OCI-LY7 (cell line): Measurements from ENCODE around the gene SYNPO. TPM values are rescaled to one million over a fixed set of nuclear protein-coding genes. Genes with fewer than 3 reads are reported as not detected.

Source experiments
- BruUV-seq: library from RNA; stranded (reverse); fragments of 400-500 nt; replicated peaks from 2 replicates; lab custom pipeline; 2021; lab: Mats Ljungman, UMichigan
- CTCF ChIA-PET: fragments of 300-600 bp; sonication (Branson Sonifier 250); formaldehyde crosslinking; loops from one replicate; lab custom pipeline; 2022; ENCODE audit warnings: antibody characterized with exemption; ENCODE audit not compliant: unreplicated experiment; lab: Charles Lee
- POLR2A ChIA-PET: fragments of 300-600 bp; sonication (Branson Sonifier 250); formaldehyde crosslinking; loops from one replicate; lab custom pipeline; 2022; ENCODE audit warnings: antibody characterized with exemption; lab: Charles Lee
- DNase-seq: peaks from one replicate; pipeline ENCODE4 v3.0.0-alpha.2; 2015; ENCODE audit warnings: low spot score
- H2AFZ ChIP-seq: fragments of 200-600 bp; sonication (generic), shearing (Covaris generic); 2 replicates; pipeline ENCODE4 v1.6.1; 2014; ENCODE audit warnings: mild to moderate bottlenecking, antibody characterized with exemption, low read length, moderate library complexity
- H3K27ac ChIP-seq: fragments of 200-600 bp; sonication (generic); 2 replicates; pipeline ENCODE4 v1.5.1; 2014; ENCODE audit warnings: mixed run types, low read depth, mild to moderate bottlenecking, moderate library complexity, low read length, inconsistent platforms; ENCODE audit not compliant: poor library complexity, severe bottlenecking
- H3K36me3 ChIP-seq: fragments of 200-600 bp; sonication (generic); 2 replicates; pipeline ENCODE4 v1.6.1; 2014; ENCODE audit warnings: mild to moderate bottlenecking, antibody characterized with exemption, low read length, moderate library complexity, mixed read lengths; ENCODE audit not compliant: insufficient read depth
- H3K4me1 ChIP-seq: fragments of 200-600 bp; sonication (generic); 2 replicates; pipeline ENCODE4 v1.5.1; 2014; ENCODE audit warnings: mild to moderate bottlenecking, low read length; ENCODE audit not compliant: insufficient read depth, poor library complexity, severe bottlenecking
- H3K4me2 ChIP-seq: fragments of 200-600 bp; sonication (generic); 2 replicates; pipeline ENCODE4 v1.6.1; 2014; ENCODE audit warnings: mild to moderate bottlenecking, low read length
- H3K4me3 ChIP-seq: fragments of 200-600 bp; sonication (generic); 2 replicates; pipeline ENCODE4 v1.5.1; 2014; ENCODE audit warnings: mild to moderate bottlenecking, low read depth, low read length; ENCODE audit not compliant: poor library complexity, severe bottlenecking
- H3K79me2 ChIP-seq: fragments of 200-600 bp; sonication (generic); 2 replicates; pipeline ENCODE4 v1.6.1; 2016; ENCODE audit warnings: low read depth, mild to moderate bottlenecking, low read length, moderate library complexity, mixed read lengths; ENCODE audit not compliant: insufficient read depth
- H3K9me2 ChIP-seq: fragments of 200-600 bp; sonication (generic); 2 replicates; pipeline ENCODE4 v1.6.1; 2016; ENCODE audit warnings: mild to moderate bottlenecking, low read length, mixed read lengths; ENCODE audit not compliant: insufficient read depth
- H3K9me3 ChIP-seq: fragments of 200-600 bp; sonication (generic); 2 replicates; pipeline ENCODE4 v1.6.1; 2014; ENCODE audit warnings: mild to moderate bottlenecking, mixed run types, low read length, mixed read lengths
- H4K20me1 ChIP-seq: fragments of 200-600 bp; sonication (generic); 2 replicates; pipeline ENCODE4 v1.6.1; 2014; ENCODE audit warnings: mild to moderate bottlenecking, antibody characterized with exemption, low read length, moderate library complexity, mixed read lengths; ENCODE audit not compliant: insufficient read depth
- EZH2phosphoT487 ChIP-seq: fragments of 200-600 bp; sonication (generic); IDR thresholded peaks from 2 replicates; pipeline ENCODE4 v1.6.1; 2018; ENCODE audit warnings: low read depth, borderline replicate concordance, mild to moderate bottlenecking, mixed run types, antibody characterized with exemption, low read length, moderate library complexity, mixed read lengths
- intact Hi-C: fragments of 100-400 bp; cut with micrococcal nuclease; formaldehyde crosslinking; loops from one replicate; pipeline ENCODE4 v1.10.0; 2022; ENCODE audit not compliant: unreplicated experiment
- total RNA-seq, 2 experiments: library from RNA; depleted of rRNA in 1 of 2; stranded (reverse); fragments of >200 nt in 1 of 2; shearing (Covaris generic) in 1 of 2; gene quantifications; 2 replicates each; pipeline ENCODE4 v1.2.3, GENCODE V29; 2014 to 2022
- TF ChIP-seq, protein P1 (sequence below): fragments of 200-600 bp; sonication (generic); conservative IDR thresholded peaks from 2 replicates; pipeline ENCODE4 v1.5.1; 2014; ENCODE audit warnings: mild to moderate bottlenecking, antibody characterized with exemption, low read length, moderate library complexity, mixed read lengths

Gene SYNPO
- total RNA-seq, 2 experiments from 2014 or later, result 0.08 TPM; not detected in 1

DNA sequence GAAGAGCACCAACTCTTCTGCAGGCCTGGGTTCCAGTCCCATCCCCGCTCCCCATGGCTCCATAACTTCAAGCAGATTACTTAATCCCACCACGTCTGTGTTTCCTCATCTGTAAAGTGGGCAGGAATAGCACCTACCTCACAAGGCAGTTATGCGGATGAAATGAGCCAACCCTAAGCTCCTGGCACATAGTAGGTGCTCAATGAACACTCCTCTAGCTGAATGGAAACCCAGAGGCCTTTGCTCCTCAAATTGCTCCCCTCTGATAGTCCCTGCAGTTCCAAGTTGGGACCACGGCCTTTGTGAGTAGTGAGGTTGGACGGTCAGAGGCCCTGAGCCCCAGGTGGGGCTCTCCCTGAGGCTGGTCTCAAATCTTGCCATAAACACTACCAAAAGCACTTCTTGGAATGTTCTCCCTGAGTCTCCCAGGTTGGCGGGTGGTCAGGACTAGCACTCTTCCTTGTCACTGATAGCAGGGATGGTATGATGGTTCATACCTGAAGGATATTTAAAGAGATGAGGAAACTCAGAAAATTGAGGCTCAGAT is 35.5 kb upstream of the SYNPO start:
- no peaks in the 10 kb centered on the region for H3K4me1 ChIP-seq
- H2AFZ ChIP-seq, result no peak overlapping the region
- no peak overlapping the region for H3K4me2 ChIP-seq
- H3K36me3 ChIP-seq, result no peaks in the 10 kb centered on the region
- no peak overlapping the region for H3K4me3 ChIP-seq
- H3K9me3 ChIP-seq, result no peaks in the 10 kb centered on the region
- intact Hi-C loops, result no loop called here
- no peaks in the 10 kb centered on the region for H4K20me1 ChIP-seq
- no peaks in the 10 kb centered on the region for H3K9me2 ChIP-seq
- ChIA-PET POLR2A (interaction anchor here (0.6 kb wide), 1 partner anchor 74 kb away, joined by 3 read pairs; no protein-coding TSS in a partner anchor), CTCF (no interaction called here)
- no peak overlapping the region for H3K27ac ChIP-seq
- no peaks in the 10 kb centered on the region for H3K79me2 ChIP-seq
- no peak for DNase-seq
- TF ChIP-seq, protein P1, sequence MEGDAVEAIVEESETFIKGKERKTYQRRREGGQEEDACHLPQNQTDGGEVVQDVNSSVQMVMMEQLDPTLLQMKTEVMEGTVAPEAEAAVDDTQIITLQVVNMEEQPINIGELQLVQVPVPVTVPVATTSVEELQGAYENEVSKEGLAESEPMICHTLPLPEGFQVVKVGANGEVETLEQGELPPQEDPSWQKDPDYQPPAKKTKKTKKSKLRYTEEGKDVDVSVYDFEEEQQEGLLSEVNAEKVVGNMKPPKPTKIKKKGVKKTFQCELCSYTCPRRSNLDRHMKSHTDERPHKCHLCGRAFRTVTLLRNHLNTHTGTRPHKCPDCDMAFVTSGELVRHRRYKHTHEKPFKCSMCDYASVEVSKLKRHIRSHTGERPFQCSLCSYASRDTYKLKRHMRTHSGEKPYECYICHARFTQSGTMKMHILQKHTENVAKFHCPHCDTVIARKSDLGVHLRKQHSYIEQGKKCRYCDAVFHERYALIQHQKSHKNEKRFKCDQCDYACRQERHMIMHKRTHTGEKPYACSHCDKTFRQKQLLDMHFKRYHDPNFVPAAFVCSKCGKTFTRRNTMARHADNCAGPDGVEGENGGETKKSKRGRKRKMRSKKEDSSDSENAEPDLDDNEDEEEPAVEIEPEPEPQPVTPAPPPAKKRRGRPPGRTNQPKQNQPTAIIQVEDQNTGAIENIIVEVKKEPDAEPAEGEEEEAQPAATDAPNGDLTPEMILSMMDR, result no peak
- no peak for TF ChIP-seq EZH2phosphoT487
- no TSS peak for BruUV-seq

DNA sequence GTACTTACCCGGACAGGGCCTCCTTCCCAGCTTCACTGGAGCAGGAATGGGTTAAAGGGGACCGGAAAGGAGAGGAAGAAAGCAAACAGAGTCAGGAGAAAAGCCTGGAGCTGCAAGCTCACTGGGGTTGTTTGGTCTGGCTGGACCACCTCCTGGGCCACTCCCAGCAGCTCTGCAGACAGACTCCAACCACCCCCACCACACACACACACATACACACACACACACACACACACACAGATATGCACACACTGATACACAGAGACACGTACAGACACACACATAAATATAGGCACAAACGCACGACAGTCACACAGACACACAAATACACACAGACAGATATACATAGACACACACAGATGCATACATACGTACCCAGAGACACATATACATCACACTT is 34.9 kb upstream of the SYNPO start:
- Histone ChIP-seq H3K79me2 (no peaks in the 10 kb centered on the region), H3K4me3 (no peak overlapping the region), H3K4me2 (no peak overlapping the region), H3K27ac (no peak overlapping the region), H3K4me1 (no peaks in the 10 kb centered on the region), H4K20me1 (no peaks in the 10 kb centered on the region), H3K9me3 (no peaks in the 10 kb centered on the region), H3K36me3 (no peaks in the 10 kb centered on the region), H3K9me2 (no peaks in the 10 kb centered on the region), H2AFZ (no peak overlapping the region)
- no peak for TF ChIP-seq EZH2phosphoT487
- TF ChIP-seq, protein P1, result no peak
- POLR2A ChIA-PET, result interaction anchor here (0.6 kb wide), 1 partner anchor 757 kb away, joined by 3 read pairs; no protein-coding TSS in a partner anchor
- DNase-seq, result no peak
- no TSS peak for BruUV-seq
- intact Hi-C loops, result no loop called here
- CTCF ChIA-PET, result no interaction called here

DNA sequence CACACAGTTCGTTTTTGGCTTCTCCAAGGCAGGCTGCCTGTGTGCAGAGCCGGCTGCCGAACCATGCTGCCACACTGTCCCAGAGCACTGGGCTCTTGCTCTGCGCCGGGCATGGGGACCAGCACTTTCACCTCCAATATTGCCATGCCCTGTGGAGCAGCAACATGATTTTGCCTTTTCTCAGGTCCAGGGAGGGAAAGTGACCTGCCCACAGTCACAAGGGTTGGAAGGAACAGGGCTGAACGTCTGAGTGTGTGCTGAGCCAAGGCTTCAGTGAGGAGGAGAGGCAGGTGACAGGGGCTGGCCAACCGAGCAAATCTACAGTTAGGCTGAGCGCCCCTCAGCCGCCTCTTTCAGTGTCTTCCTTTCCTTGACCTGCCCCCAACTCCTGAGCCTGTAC is 34.0 kb upstream of the SYNPO start:
- POLR2A ChIA-PET, result interaction anchor here (0.5 to 0.6 kb wide), 2 partner anchors 294 to 1064 kb away, joined by 3 read pairs; no protein-coding TSS in a partner anchor
- BruUV-seq, result no TSS peak
- TF ChIP-seq EZH2phosphoT487, result no peak
- TF ChIP-seq, protein P1, result no peak

More for the DNA sequence above, 34.0 kb upstream of the SYNPO start:
- no peaks in the 10 kb centered on the region for H3K9me2 ChIP-seq
- H3K9me3 ChIP-seq, result no peaks in the 10 kb centered on the region
- CTCF ChIA-PET, result no interaction called here
- no peaks in the 10 kb centered on the region for H3K36me3 ChIP-seq
- no peak overlapping the region for H2AFZ ChIP-seq
- no peaks in the 10 kb centered on the region for H4K20me1 ChIP-seq
- no peaks in the 10 kb centered on the region for H3K79me2 ChIP-seq
- intact Hi-C loops, result no loop called here
- H3K4me3 ChIP-seq, result no peak overlapping the region
- no peak for DNase-seq
- no peak overlapping the region for H3K27ac ChIP-seq
- H3K4me1 ChIP-seq, result no peaks in the 10 kb centered on the region
- no peak overlapping the region for H3K4me2 ChIP-seq
